Right hindlimb (tissue), 1 donor: ENCODE measurements around the gene NSUN6.

Experiments
- DNase-seq: peaks from one replicate; pipeline ENCODE4 v3.0.0-alpha.2; 2018

Gene NSUN6

DNA sequence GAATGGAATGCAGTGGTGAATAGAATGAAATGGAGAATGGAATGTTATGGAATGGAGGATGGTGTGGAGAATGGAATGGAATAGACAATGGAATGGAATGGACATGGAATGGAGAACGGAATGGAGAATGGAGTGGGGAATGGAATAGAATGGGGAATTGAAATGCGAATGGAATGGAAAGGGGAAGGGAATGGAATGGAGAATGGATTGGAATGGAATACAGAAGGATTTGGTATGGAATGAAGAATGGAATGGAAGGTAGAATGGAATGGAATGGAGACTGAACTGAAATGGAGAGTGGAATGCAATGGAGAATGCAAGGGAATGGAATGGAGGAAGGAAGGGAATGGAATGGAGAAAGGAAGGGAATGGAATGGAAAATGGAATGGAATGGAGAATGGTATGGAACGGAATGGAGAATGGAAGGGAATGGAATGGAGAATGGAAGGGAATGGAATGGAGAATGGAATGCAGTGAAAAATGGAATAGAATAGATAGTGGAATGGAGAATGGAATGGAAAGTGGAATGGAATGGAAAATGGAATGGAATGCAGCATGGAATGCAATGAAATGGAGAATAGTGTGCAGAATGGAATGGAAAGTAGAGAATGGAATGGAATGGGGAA, 94.8 kb downstream of the NSUN6 start:
- DNase-seq, result no peak

DNA sequence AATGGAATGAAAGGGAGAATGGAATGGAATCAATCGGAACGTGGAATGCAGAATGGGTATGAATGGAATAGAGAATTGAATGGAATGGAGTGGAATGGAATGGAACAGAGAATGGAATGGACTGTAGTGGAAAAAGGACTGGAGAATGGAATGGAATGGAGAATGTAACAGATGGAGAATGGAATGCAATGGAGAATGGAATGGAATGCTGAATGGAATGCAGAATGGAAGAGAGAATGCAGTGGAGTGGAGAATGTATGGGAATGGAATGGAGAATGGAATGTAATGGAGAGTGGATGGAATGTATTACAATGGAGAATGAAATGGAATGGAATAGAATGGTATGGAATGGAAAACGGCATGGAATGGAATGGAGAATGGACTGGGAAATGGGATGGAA, 96.9 kb downstream of the NSUN6 start:
- DNase-seq, result no peak

DNA sequence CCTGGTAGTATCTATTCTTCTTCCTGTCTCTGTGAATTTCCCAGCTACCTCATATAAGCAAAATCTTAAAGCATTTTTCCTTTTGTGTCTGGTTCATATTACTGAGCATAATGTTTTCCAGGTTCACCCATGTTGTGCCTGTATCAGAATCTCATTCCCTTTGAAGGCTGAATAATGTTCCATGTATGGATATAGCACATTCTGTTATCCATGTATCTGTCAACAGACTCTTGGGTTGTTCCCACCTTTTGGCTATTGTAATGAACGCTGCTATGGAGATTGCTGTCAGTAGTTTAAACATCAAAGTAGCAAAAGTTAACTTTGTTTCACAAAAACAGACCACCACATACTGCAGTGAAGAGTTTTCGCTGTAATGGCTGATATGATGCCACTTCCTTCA, 99.9 kb downstream of the NSUN6 start:
- no peak for DNase-seq

DNA sequence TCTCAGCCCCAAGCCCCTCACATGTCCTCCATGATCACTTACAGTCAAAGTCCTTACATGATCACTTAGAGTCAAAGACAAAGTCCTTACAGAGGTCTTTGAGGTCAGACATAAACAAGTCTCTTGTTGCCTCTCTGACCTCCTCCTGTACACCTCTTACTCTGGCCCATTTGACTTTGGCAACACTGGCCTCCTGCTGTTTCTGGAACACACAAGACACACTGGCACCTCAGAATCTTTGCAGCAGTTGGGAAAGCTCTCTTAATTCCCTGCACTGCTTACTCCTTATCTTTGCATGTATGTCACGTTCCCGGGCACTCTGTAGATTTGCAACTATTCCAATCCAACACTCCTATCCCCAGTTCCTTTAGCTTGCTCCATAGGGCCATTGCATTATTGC, 102.3 kb downstream of the NSUN6 start:
- DNase-seq, result no peak

DNA sequence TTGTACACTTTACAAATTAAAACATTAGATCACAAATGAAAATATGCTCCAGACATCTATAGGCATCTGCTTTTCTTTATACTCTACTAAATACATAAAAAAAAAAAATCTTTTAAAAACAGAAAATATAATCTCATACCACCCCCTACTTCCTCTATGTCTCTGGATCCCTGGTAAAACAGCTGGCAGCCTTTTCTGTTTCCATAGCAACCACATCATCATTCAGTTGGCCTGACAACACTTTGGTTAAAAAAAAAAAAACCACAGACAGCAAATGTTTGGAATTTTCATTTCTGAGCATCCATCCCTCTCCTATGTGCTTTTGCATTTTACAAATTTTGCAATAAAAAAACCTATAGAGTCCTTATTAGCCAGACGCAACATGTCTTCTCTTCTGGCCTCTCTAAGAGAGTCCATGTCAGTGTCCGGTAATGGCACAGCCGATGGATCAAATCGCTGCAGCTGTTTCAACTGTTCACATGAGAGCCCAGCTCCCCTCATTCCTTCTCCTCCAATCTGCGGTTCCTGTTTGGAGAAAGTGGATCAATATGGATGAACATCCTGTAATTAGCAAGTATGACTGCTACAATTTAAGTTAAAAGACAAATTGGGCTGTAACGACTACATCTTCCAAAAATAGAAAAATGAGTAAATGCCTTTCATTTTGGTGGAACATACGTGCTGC, 105.6 kb downstream of the NSUN6 start:
- DNase-seq, result no peak

DNA sequence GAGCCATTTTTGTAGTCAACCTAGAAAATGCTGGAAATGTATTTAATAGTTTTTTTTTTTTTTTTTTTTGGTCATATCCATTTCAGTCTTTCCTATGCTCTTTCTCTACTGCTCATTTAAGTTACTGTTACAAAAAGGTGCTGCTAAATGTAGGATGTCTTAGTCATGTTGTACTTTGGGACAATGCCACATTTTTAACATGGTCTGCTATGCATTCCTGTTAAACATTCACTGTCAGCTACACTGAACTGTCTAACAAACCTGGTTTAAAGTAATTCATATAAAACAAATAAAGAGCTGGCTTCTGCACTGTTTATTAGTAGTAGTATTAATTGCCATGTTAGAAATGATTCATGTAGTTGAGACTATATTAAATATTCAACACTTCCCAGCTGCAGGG, 108.6 kb downstream of the NSUN6 start:
- no peak for DNase-seq

DNA sequence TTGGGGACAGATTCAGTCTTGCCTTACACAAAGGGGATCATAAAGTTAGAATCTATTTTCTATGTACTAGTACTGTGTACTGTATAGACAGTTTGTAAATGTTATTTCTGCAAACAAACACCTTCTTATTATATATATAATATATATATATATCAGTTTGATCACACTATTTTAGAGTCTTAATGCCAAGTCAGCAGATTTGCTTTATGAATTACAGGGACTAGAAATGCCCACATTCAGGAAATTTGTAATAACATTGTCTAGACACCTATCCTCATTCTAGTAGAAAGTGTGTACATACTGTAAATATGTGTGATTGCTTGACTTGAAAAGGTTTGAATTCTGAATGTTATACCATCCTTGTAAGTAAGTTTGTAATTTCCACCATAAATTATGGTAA, 111.2 kb downstream of the NSUN6 start:
- no peak for DNase-seq

DNA sequence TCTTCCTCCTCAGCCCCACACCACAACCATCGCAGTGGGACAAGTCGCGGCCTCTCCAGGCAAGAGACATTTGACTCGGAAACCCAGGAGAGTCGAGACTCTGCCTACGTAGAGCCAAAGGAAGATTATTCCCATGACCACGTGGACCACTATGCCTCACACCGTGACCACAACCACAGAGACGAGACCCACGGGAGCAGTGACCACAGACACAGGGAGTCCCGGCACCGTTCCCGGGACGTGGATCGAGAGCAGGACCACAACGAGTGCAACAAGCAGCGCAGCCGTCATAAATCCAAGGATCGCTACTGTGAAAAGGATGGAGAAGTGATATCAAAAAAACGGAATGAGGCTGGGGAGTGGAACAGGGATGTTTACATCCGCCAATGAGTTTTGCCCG, 112.1 kb downstream of the NSUN6 start:
- DNase-seq, result no peak

DNA sequence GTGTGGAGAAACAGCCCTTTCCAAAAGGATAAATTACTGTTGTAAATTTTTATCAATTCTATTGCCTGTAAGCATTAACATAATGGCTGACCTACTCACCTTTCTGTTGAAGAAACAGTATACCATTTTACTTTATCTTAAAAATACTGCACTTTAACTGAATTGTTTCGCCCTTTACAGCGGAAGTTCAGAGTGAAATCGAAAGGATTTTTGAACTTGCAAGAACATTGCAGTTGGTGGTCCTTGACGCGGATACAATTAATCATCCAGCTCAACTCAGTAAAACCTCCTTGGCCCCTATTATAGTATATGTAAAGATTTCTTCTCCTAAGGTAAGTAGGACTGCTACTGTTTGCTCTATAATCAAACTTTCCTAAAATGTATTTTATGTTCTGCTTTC, 117.5 kb downstream of the NSUN6 start:
- no peak for DNase-seq

DNA sequence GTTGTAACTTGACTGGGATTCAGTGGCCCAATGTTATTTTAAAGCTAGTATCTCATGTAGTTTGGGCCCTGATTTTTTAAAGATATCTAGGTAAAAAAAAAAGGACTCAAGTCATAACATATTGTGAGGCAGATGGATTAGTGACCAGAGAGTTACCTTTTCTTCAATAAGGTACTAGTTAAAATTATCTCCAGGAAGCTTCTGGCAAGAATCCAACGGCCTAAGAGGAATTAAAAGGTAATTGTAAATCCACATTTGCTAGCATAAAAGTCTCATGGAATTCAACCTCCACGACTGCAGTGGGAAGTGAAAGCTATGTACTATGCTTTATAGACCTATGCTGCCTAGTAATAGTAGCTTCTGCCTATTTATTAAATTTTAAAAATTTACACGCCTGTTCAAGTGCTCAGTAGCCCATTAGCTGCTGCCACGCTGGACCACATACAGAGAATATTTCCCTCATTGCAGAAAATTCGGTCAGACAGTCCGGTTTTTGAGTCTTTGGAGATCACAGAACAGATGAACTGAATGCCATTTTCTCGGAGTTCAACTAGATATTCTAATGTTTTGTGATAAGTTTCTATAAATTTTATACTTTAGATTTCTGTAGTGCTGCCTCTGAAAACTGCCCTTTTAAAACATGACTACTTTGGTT, 118.4 kb downstream of the NSUN6 start:
- no peak for DNase-seq

DNA sequence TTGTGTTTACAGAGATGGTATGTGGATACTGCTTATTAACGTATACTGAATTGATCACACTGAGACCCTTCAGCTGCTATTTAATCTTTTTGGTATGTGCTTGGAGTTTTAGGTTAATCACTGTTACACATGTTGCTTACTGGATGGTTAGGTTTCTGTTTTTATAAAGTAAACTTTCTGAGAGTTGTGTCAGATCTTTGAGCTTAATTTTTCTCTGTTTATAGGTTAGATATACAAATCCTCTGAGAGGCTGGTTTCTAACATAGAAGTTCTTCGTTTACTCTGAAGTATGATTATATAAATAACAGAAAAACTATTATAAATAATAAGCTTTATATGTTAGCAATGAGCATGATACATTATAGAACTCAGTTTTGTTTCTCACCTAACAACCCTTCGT, 123.1 kb downstream of the NSUN6 start:
- DNase-seq, result no peak

DNA sequence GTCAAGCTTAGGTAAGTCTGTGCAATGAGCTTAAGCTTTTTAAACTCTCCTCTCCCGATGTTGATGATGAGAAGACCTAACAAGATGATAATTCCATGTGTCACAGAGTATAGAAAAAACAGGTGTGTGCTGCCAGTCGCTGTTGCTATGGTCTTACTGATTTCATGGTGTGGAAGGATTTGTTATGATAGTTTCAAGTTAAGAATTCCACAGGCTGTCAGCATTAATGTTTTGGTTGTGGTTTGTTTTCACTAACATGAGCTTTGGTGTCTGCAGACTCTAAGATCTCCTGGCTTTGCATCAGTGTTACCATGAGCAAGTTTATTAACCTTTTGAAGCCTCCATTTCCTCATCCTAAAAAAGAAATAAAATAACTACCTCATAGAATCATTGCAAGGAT, 123.7 kb downstream of the NSUN6 start:
- DNase-seq, result no peak

DNA sequence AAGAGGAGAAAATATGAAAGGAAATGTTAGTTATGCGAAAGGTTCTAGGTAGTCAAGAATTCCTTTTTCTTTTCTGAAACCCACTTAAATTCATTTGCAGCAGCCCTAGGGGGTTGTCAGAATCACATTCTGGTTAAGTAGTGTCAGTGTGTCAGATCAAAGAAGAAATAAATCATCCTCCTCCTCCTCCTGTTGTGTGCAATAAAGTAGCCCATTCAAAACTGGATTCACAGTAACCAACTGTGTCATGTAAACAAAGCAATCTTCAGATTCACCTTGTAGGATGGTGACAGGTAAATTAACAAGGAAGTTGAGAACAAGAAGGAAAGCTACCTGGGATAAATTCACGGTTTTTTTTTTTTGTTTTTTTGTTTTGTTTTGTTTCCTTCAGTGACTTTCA, 127.5 kb downstream of the NSUN6 start:
- DNase-seq, result no peak

DNA sequence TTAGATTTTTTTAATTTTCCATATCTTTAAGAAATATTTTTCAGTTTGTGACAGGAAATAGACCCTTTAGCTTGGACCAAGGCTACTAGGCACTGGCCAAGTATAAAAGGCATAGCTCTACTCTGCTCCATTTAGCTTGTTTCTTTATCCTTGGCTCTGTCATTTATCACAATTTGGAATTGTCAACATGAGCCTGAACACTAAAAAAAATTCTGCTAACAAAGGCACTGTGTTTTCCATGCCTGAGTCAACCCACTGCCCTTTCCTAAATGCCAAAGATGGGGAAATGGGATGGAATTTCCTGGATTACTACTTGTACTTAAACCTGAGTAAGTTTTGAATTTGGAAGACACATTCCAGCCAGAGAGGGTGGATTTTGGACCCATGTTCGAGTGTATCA, 128.4 kb downstream of the NSUN6 start:
- DNase-seq, result no peak

DNA sequence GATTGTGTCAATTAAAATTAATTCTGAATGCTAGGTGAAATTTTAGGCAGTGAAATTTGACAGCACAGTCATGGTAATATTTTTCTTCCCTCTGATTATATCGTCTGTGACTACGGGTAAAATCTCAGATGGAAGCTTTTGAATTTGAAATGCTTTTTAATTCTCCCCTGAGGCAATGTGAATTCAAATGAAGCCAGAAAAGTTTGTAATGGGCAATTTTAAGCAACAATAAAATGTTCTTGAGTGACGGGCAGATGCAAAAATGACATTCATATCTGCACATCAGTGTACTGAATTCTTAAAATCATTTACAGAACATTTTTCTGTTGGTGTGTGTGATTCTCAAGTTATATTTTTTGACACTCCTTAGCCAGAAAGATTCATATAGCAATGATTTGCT, 134.5 kb downstream of the NSUN6 start:
- no peak for DNase-seq

DNA sequence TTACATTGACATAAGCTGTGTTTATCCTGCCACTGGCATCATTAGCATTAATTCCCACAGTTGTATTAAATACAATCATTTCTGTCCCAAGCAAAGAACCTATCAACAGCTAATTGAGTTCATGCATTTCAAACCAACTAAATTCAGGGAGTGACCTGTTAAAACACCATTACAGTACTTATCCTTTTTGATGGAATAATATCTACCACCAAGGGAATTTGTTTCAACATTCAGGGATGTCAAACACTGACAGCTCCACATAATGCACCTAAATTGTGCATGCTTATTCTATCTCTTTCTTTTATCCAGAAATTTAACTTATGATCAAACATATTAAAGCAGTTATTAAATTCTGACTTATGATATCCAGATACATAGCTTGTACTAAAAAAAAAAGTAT, 136.8 kb downstream of the NSUN6 start:
- no peak for DNase-seq

DNA sequence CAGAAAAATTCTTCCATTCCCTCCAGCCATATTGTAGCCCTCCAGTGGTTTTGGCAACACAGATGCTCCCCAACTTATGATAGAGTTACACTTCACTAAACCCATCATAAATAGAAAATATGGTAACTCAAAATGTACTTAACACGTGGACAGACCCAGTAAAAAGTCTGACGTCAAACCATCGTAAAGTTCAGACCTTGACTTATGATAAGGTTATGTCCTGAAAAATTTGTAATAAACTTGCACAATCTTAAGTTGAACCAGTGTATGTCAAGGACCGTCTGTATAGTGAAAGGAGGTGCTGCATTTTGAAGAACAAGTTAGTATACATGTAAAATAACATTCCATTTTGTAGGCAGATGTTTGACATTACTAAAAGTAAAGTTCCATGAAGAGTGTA, 142.8 kb downstream of the NSUN6 start:
- no peak for DNase-seq

DNA sequence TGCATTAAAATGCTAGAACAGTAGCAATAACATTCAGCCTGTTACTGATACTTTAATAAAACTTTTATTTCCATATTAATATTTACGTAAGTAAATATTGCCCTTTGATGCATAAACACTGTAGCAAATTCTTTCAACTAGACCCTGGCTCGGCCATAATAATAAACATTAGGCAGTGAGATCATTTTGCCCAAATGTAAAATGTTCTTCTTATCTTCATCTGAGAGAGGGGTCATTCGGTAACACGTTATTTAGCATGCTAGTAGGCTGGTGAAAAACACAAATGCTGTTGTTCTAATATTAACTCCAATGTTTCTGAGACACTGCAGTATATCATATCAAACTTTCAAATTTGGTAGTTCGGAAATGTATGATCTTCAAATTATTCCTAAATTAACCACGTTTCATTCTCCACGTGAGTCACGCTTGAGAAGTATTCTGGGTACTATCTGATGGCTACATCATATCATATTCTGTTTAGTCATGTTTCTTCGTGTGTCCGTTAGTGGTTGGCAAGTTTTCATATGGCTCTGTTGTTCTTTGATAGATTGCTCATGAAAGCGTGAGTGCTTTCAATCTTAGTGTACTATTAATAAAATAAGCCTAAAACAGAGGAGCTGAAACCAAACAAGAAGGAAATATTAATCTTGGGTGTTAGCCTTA, 145.8 kb downstream of the NSUN6 start:
- no peak for DNase-seq

DNA sequence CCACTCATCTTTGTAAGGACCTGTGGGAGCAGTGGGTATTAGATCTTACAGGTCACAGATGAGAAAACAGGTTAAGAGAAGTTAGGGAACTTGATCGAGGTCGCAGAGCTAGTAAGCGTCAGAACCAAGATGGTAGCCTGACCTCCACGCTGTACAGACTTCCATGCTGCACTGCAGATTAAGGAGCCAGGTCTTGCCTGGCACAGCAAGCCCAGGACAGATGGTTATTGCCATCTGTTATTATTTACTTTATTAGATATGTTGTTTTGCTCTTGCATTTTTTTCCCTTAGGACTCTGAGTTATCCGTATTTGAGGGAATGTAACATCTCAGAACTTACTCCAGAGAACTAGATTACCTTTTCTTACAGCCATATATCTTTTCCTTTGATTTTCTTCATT, 147.2 kb downstream of the NSUN6 start:
- DNase-seq, result no peak

DNA sequence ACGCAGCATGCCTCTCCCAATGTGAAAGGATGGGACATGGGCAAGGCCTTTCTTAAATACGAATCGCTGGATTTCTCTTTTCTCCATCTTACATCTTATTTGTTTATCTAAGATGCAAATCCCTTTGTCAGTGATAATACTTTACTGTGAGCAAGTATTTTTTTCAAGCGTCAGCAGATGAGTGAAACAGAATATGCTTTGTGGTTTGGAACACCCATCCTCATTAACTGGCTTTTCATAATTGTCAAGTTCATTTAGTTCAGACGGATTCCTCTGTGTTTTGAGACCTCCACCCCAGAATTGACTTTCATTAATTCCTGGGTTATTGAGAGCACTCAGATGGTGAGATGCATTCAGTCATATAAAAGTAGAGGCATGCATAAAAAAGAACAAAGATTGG, 149.8 kb downstream of the NSUN6 start:
- no peak for DNase-seq

DNA sequence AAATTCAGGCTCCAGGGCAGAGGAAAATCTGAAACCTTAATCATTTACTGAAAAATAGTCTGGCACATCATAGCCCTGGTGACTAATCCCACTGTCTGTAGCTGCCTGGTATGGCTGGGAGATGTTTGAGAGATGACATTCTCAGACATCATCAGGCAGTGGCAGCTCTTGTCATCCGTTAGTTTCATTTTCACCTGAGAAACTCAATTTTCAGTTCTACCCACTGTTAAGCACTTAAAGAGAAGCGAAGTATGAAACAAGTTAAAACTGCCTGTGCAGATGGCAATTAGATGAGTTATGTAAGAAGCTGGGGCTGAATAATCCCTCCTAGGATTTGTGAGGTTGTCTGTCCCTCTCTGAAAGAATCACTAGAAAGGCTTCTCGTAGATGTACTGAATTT, 150.2 kb downstream of the NSUN6 start:
- DNase-seq, result no peak

DNA sequence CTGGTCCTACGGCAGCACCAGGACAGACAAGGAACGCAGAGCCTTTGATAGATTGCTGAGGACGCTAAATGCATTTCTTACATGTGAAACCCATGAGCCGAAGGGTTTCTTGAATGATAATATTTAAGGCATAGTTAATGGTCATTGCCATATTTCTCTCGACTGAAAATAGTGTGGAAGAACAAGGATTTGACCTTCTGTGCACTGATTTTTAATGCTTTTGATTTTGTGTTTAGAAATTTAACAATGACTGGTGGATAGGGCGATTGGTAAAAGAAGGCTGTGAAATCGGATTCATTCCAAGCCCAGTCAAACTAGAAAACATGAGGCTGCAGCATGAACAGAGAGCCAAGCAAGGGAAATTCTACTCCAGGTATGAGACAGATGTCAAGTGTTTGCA, 150.8 kb downstream of the NSUN6 start:
- no peak for DNase-seq

DNA sequence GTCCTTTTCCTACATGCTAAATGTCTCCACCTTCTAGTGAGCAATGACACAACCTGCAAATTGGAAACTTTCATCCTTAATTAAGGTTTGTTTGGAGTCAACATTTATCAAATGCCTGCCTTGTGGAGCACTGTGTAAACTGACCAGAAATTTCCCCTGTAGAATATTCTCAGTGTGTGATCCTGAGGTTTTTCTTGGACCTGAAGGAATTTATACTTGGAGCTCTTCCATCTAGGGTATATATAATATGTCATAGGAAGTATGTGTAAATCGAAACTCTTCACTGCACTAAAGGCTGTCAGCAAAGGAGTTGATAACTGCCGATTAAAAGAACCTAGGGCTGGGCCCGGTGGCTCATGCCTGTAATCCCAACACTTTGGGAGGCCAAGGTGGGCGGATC, 152.4 kb downstream of the NSUN6 start:
- DNase-seq, result no peak

DNA sequence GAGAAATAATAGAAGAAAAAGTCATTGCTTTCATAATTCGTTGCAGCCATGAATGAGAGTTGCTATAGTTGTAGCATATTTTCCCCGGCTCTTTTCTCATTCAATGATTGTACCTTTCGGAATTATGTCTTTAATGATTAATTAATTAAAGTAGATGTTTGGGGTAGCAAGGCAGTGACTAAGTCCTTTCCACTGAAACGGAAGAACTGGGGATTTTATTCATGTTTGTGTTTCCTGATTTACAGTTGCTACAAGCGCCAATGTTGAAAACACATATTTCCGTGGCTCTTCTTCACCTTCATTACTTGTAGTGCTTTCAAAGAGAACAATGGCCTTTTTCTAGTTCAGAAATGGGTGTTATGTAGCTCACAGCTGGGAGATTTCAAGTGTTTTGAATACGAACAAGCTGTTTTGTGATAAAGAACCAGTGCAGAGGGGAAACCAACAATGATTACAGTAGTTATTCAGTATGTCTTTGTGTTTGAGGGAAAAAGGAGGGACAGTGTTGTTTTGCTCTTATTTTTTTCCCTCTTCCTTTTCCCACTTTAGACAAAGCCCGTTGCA, 153.5 kb downstream of the NSUN6 start:
- DNase-seq, result no peak
